K562 (cell line): ENCODE measurements around the gene KRT36. TPM values are rescaled to one million over a fixed set of nuclear protein-coding genes. Genes with fewer than 3 reads are reported as not detected.

ENCODE experiments used
- ATAC-seq: fragments of 200-7000 bp; cut with Tn5 transposase; 3 replicates; pipeline ENCODE4 v1.9.1; 2020; ENCODE audit warnings: moderate library complexity
- BruUV-seq: library from RNA; stranded (reverse); fragments of 400-500 nt; replicated peaks from 2 replicates; lab custom pipeline; 2021; lab: Mats Ljungman, UMichigan
- CTCF ChIA-PET: fragments of 300-600 bp; formaldehyde crosslinking; extraction: SDS; loops from one replicate; lab custom pipeline; 2021; ENCODE audit warnings: low intra/inter-chr PET ratio; lab: Yijun Ruan, JAX
- POLR2A ChIA-PET: fragments of 300-600, 350-650 bp; sonication (Branson Sonifier 250); formaldehyde crosslinking; extraction: SDS; loops from one replicate; lab custom pipeline; 2021; ENCODE audit warnings: antibody characterized with exemption, inconsistent platforms; lab: Yijun Ruan, JAX
- DNase-seq, 4 experiments: peaks; one replicate each; pipeline versions ENCODE4 v3.0.0 to v3.0.0-alpha.2; 2011 to 2018; ENCODE audit warnings: low spot score in 3 of 4, mixed read lengths in 3 of 4; ENCODE audit errors: extremely low read depth in 1 of 4
- FAIRE-seq: peaks from 2 replicates; lab custom pipeline; 2011; peaks lifted over from hg19 to GRCh38; lab: Jason Lieb, UNC
- H2AFZ ChIP-seq: 2 replicates; pipeline ENCODE4 v1.6.0; 2011; ENCODE audit warnings: low read depth, low read length, control low read depth, inconsistent platforms
- H3K27ac ChIP-seq: fragments of 200-600 bp; 3 replicates; pipeline ENCODE4 v1.8.0; 2011; ENCODE audit warnings: low read depth, mild to moderate bottlenecking, control low read depth, inconsistent platforms, low read length, moderate library complexity, mixed read lengths; ENCODE audit errors: extremely low read depth
- H3K27me3 ChIP-seq, 2 experiments: fragments of 300-600 bp in 1 of 2; 2 replicates in 1 of 2; 3 replicates in 1 of 2; pipeline versions ENCODE4 v1.6.0 to v1.8.0; 2011; ENCODE audit warnings: inconsistent platforms in 2 of 2, low read length in 2 of 2, mild to moderate bottlenecking in 1 of 2, mixed read lengths in 1 of 2, moderate library complexity in 1 of 2; ENCODE audit not compliant: control insufficient read depth in 2 of 2, insufficient read depth in 2 of 2
- H3K36me3 ChIP-seq: fragments of 300-600 bp; 3 replicates; pipeline ENCODE4 v1.8.0; 2011; ENCODE audit warnings: mild to moderate bottlenecking, low read length, inconsistent platforms; ENCODE audit not compliant: control insufficient read depth, insufficient read depth
- H3K4me1 ChIP-seq, 2 experiments: fragments of 200-600 bp in 1 of 2; replicated peaks in 1 of 2; 2 replicates in 1 of 2; 3 replicates in 1 of 2; pipeline versions ENCODE4 v1.5.1 to v1.8.0; 2011; ENCODE audit warnings: inconsistent platforms in 2 of 2, low read length in 2 of 2, mild to moderate bottlenecking in 1 of 2, mixed read lengths in 1 of 2, moderate library complexity in 1 of 2; ENCODE audit not compliant: control insufficient read depth in 2 of 2, insufficient read depth in 2 of 2
- H3K4me2 ChIP-seq: 2 replicates; pipeline ENCODE4 v1.6.1; 2011; ENCODE audit warnings: low read length, control low read depth, inconsistent platforms, mixed read lengths; ENCODE audit not compliant: insufficient read depth
- H3K4me3 ChIP-seq: fragments of 200-600 bp; sonication (generic), shearing (Covaris generic); 2 replicates; pipeline ENCODE4 v1.5.1; 2016; ENCODE audit warnings: control low read depth, inconsistent platforms
- H3K79me2 ChIP-seq: fragments of 200-600 bp; 3 replicates; pipeline ENCODE4 v1.8.0; 2011; ENCODE audit warnings: low read length, inconsistent platforms; ENCODE audit not compliant: control insufficient read depth, insufficient read depth
- H3K9ac ChIP-seq, 2 experiments: 2 replicates each; pipeline versions ENCODE4 v1.6.0 to v1.6.1; 2011; ENCODE audit warnings: low read depth in 2 of 2, low read length in 2 of 2, control low read depth in 1 of 2, inconsistent platforms in 1 of 2, mild to moderate bottlenecking in 1 of 2, mixed read lengths in 1 of 2; ENCODE audit not compliant: insufficient read depth in 1 of 2
- H3K9me1 ChIP-seq: one replicate; pipeline ENCODE4 v1.6.0; 2011; ENCODE audit warnings: inconsistent platforms, mild to moderate bottlenecking, low read length, moderate library complexity; ENCODE audit not compliant: control insufficient read depth, insufficient read depth
- H3K9me3 ChIP-seq: replicated peaks from 2 replicates; pipeline ENCODE4 v1.5.1; 2011; ENCODE audit warnings: low read depth, low read length, inconsistent platforms; ENCODE audit not compliant: control insufficient read depth, insufficient read depth
- H4K20me1 ChIP-seq: replicated peaks from 2 replicates; pipeline ENCODE4 v1.6.1; 2011; ENCODE audit warnings: low read length, inconsistent platforms, mixed read lengths; ENCODE audit not compliant: control insufficient read depth, insufficient read depth
- RAD21 ChIP-seq, 2 experiments: fragments of 250-450 bp in 1 of 2; fragments of 450-650 bp in 1 of 2; sonication (Bioruptor Pico) in 1 of 2; formaldehyde crosslinking in 1 of 2; IDR thresholded peaks in 1 of 2; conservative IDR thresholded peaks in 1 of 2; 2 replicates each; pipeline versions ENCODE4 v1.4.0 to v1.8.0; 2020 to 2022; ENCODE audit warnings: mild to moderate bottlenecking in 2 of 2, moderate library complexity in 1 of 2
- TCF7 ChIP-seq: sonication (generic); IDR thresholded peaks from 2 replicates; pipeline ENCODE4 v1.6.1; 2016; ENCODE audit warnings: antibody characterized with exemption, borderline replicate concordance
- WGBS: fragments of 100-300 bp; shearing (Covaris generic); methylation state at CpG from one replicate; pipeline ENCODE4 v1.1.6; 2016; ENCODE audit warnings: low coverage, mixed read lengths; ENCODE audit not compliant: insufficient coverage; ENCODE audit errors: missing lambda C conversion rate; 5-methylcytosine and 5-hydroxymethylcytosine counted together
- in situ Hi-C: fragments of 300-500 bp; cut with MboI; formaldehyde crosslinking; loops from 4 replicates; pipeline ENCODE4 v1.15.0; 2018; ENCODE audit warnings: inconsistent platforms, mixed read lengths
- intact Hi-C: fragments of 100-400 bp; cut with micrococcal nuclease; formaldehyde crosslinking; loops from 2 replicates; pipeline ENCODE4 v1.14.2; 2022
- polyA plus RNA-seq, 8 experiments: library from polyadenylated mRNA; depleted of rRNA in 4 of 8; stranded (reverse) in 5 of 8; unstranded in 3 of 8; fragments of >200 nt; fragmentation: Nextera tagmentation in 2 of 8; fragmentation: Illumina TruSeq in 1 of 8; extraction: Ambion mirVana in 2 of 8; extraction: Trizol in 1 of 8; gene quantifications; 2 replicates each; pipeline versions ENCODE4 v1.2.1 to v1.2.3, GENCODE V29; 2011 to 2014; ENCODE audit warnings: inconsistent platforms in 1 of 8, missing spikeins in 1 of 8
- total RNA-seq, 7 experiments: library from RNA; depleted of rRNA in 6 of 7; stranded (reverse); fragments of >200 nt in 6 of 7; fragmentation: Illumina TruSeq in 2 of 7; extraction: Trizol in 2 of 7; gene quantifications; 2 replicates each; pipeline versions ENCODE4 v1.2.1 to v1.2.3, GENCODE V29; 2011 to 2021; ENCODE audit warnings: low replicate concordance in 1 of 7
- TF ChIP-seq, protein P1 (sequence below), 3 experiments: IDR thresholded peaks in 2 of 3; conservative IDR thresholded peaks in 1 of 3; 2 replicates each; pipeline ENCODE4 v1.5.1; 2011 to 2012; ENCODE audit warnings: low read length in 3 of 3, mild to moderate bottlenecking in 3 of 3, control low read depth in 2 of 3, improper control_type of control experiment in 1 of 3, inconsistent platforms in 1 of 3, low read depth in 1 of 3, mixed read lengths in 1 of 3, moderate library complexity in 1 of 3; ENCODE audit not compliant: insufficient read depth in 2 of 3

The KRT36 gene
- total and polyA plus RNA-seq, 9 of the 15 experiments (the other 6 are each of a cell fraction or from before 2014, with no cell fraction given) = 0.04 TPM; not detected in 8

GRCh38 chr17:41534899-41535546, 45.3 kb upstream of the KRT36 start:
- intact Hi-C loops = no loop called here
- Histone ChIP-seq H3K4me1 (peaks cover 19 to 32% of the 10 kb centered on the region in 2 experiments), H3K4me3 (no peak overlapping the region), H4K20me1 (no peaks in the 10 kb centered on the region)
- BruUV-seq = no TSS peak
- peak in 1 of 2 experiments; percentile 36; a peak in 1 of 4 replicates for TF ChIP-seq RAD21 (CRISPR knock-in tag; conservative IDR thresholded peaks at IDR 0.05 in 1 of 2, IDR thresholded peaks at IDR 0.05 in 1 of 2)
- TF ChIP-seq, protein P1, sequence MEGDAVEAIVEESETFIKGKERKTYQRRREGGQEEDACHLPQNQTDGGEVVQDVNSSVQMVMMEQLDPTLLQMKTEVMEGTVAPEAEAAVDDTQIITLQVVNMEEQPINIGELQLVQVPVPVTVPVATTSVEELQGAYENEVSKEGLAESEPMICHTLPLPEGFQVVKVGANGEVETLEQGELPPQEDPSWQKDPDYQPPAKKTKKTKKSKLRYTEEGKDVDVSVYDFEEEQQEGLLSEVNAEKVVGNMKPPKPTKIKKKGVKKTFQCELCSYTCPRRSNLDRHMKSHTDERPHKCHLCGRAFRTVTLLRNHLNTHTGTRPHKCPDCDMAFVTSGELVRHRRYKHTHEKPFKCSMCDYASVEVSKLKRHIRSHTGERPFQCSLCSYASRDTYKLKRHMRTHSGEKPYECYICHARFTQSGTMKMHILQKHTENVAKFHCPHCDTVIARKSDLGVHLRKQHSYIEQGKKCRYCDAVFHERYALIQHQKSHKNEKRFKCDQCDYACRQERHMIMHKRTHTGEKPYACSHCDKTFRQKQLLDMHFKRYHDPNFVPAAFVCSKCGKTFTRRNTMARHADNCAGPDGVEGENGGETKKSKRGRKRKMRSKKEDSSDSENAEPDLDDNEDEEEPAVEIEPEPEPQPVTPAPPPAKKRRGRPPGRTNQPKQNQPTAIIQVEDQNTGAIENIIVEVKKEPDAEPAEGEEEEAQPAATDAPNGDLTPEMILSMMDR (IDR thresholded peaks at IDR 0.05 in 2 of 3, conservative IDR thresholded peaks at IDR 0.05 in 1 of 3; ENCODE audit: insufficient read depth in 2 of 3, low read depth in 1 of 3, low read length in 3 of 3) = peak; percentile 18 to 51 (median 32); a peak in 4 of 6 replicates
- TF ChIP-seq TCF7 = no peak
- TF ChIP-seq, all 486 proteins: peak for 2
- ATAC-seq (no peak), FAIRE-seq (no peak), DNase-seq (no peak)
- H2AFZ ChIP-seq = no peak overlapping the region
- no peaks in the 10 kb centered on the region for H3K79me2 ChIP-seq
- H3K9me1 ChIP-seq = no peaks in the 10 kb centered on the region
- no peak overlapping the region for H3K9ac ChIP-seq
- POLR2A ChIA-PET = interaction anchor here (1.1 to 1.5 kb wide), 3 partner anchors 10 to 144 kb away, joined by 3 to 5 read pairs (median 3); no protein-coding TSS in a partner anchor
- H3K36me3 ChIP-seq = no peaks in the 10 kb centered on the region
- H3K9me3 ChIP-seq = no peaks in the 10 kb centered on the region
- no peak overlapping the region for H3K27ac ChIP-seq
- H3K4me2 ChIP-seq = no peak overlapping the region
- in situ Hi-C loops = no loop called here
- 47% methylated on average over 7 of the region's 7 CpGs for WGBS
- no peaks in the 10 kb centered on the region for H3K27me3 ChIP-seq
- CTCF ChIA-PET = no interaction called here
